ENCODE measurements around the gene GZMH.
"Not testable (repeated sequence)": the region's sequence is repeated elsewhere in the genome, so short reads cannot be mapped to it uniquely, and the experiment has no call there.

Gene GZMH, protein sequence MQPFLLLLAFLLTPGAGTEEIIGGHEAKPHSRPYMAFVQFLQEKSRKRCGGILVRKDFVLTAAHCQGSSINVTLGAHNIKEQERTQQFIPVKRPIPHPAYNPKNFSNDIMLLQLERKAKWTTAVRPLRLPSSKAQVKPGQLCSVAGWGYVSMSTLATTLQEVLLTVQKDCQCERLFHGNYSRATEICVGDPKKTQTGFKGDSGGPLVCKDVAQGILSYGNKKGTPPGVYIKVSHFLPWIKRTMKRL

DNA sequence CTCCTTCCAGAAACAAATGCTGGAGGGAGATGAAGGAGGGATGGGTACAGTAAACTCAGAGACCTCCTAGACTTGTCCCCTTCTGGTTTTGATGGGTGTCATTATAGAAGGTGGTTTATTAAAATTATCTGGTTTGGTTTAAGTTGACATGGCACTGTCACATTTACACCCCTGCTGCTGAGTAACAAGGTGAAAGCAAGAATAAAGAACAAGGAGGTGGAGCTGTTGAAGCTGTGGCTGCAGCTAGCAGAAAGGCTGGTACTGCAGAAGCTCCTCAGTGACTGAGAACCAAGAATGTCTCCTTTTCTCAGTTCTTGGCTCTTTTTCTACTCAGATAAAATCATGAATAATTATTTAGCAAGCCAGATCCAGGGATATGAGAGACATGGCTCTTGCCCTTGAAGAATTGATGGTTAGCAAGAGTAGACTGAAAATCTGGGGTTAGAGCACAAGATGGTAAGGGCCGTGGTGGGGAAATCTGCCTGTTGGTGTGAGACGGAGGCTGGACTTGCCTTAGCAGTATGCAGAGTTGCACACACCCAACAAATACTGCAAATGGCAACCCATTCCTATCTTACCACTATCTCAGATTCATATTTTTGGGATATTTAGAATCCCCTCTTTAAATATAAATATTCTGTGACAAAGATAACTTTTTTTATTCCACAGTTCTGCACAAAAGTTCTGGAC is at the start of gene GZMH:
TSS of gene GZMH (minus strand) at position 31 of the 690 bp plus-strand sequence. CDS start 72 bp downstream, outside the sequence.
- TF ChIP-seq MYC (IDR thresholded peaks at IDR 0.05; ENCODE audit: low read depth, low read length) (no peak), POLR2A (IDR thresholded peaks at IDR 0.05; ENCODE audit: extremely low read depth, insufficient read length) (no peak)
- TF ChIP-seq, protein P1, sequence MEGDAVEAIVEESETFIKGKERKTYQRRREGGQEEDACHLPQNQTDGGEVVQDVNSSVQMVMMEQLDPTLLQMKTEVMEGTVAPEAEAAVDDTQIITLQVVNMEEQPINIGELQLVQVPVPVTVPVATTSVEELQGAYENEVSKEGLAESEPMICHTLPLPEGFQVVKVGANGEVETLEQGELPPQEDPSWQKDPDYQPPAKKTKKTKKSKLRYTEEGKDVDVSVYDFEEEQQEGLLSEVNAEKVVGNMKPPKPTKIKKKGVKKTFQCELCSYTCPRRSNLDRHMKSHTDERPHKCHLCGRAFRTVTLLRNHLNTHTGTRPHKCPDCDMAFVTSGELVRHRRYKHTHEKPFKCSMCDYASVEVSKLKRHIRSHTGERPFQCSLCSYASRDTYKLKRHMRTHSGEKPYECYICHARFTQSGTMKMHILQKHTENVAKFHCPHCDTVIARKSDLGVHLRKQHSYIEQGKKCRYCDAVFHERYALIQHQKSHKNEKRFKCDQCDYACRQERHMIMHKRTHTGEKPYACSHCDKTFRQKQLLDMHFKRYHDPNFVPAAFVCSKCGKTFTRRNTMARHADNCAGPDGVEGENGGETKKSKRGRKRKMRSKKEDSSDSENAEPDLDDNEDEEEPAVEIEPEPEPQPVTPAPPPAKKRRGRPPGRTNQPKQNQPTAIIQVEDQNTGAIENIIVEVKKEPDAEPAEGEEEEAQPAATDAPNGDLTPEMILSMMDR (IDR thresholded peaks at IDR 0.05; ENCODE audit: low read depth, low read length), result no peak
- TF ChIP-seq, protein P2, sequence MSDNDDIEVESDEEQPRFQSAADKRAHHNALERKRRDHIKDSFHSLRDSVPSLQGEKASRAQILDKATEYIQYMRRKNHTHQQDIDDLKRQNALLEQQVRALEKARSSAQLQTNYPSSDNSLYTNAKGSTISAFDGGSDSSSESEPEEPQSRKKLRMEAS (IDR thresholded peaks at IDR 0.05; ENCODE audit: low read depth, low read length), result no peak

DNA sequence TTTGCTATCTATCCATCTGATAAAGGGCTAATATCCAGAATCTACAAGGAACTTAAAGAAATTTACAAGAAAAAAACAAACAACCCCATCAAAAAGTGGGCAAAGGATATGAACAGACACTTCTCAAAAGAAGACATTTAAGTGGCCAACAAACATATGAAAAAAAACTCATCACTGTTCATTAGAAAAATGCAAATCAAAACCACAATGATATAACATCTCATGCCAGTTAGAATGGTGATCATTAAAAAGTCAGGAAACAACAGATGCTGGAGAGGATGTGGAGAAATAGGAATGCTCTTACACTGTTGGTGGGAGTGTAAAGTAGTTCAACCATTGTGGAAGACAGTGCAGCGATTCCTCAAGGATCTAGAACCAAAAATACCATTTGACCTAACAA is 38.9 kb upstream of the GZMH start:
- DNase-seq (ENCODE audit: low read depth); H3K4me3 ChIP-seq (ENCODE audit: low read depth, low read length): not testable (repeated sequence)

More for the DNA sequence above, at the start of gene GZMH:
- no peak within 1 kb of the TSS for H3K4me3 ChIP-seq (ENCODE audit: low read depth, low read length)
- no peak for DNase-seq (ENCODE audit: low read depth)

DNA sequence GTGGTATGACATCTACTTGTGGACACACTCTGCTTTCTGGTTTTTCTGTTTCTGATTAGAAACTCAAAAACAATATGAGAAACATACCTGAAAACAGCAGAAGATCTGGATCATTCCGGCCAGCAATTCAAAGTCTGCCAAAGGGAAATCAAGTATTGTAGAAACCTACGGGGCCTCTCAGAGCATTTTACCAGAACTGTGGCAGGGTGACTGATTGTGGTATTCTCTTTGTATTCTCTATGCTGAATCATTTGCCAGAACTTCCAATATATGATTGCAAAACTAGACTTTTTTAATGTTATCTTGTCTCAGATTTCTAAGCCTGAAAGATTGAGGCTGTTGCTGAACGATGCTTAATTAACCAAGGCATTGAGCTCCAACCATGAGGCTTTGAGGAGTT is 30.4 kb upstream of the GZMH start:
- no peak for DNase-seq (ENCODE audit: low read depth)
- no peak for TF ChIP-seq POLR2A (IDR thresholded peaks at IDR 0.05; ENCODE audit: extremely low read depth, insufficient read length)
- no peak overlapping the region for H3K4me3 ChIP-seq (ENCODE audit: low read depth, low read length)

DNA sequence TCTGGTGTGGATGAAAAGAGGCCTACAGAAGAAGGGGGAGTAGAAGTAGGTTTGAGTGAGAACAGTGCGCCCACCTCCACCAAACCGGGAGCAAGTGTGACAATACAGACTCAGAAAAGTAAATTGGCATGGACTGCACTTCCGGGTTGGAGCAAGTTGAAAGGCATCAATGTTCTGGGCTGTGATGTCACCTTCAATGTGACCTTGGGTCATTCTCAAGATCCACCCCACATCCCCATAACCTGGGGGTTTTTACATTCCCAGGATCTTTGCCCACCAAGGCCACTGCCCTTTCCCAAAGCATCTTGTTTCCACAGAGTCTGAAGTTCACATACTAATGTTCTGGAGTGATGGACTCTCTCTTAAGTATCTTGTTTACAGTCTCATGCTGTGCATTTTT is 29.8 kb upstream of the GZMH start:
- H3K4me3 ChIP-seq (ENCODE audit: low read depth, low read length), result no peak overlapping the region
- DNase-seq (ENCODE audit: low read depth), result no peak
- TF ChIP-seq, protein P2 (IDR thresholded peaks at IDR 0.05; ENCODE audit: low read depth, low read length), result no peak
- TF ChIP-seq, protein P1 (IDR thresholded peaks at IDR 0.05; ENCODE audit: low read depth, low read length), result no peak
- TF ChIP-seq MYC (IDR thresholded peaks at IDR 0.05; ENCODE audit: low read depth, low read length) (no peak), POLR2A (IDR thresholded peaks at IDR 0.05; ENCODE audit: extremely low read depth, insufficient read length) (no peak)

DNA sequence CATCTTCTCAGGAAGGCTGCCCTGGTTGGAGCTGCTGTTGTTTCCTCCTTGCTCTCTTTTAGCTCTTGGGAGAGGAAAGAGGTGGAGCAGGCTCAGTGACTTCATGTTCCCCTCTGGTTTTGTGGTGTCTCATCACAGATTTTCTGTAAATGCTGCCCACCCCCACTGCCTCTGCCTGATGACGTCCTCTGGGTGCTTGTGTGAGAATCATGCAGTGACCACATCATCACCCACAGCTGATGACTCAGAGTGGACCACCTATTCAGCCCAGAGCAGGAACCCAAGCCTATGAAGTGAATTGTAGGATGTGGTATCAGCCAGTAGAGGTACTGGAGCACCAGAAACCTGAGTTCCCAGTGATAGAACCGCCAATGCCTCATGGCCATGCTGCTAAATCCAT is 24.7 kb upstream of the GZMH start, which contains the start of gene GZMB:
TSS of gene GZMB (minus strand) at position 33 of the 400 bp plus-strand sequence. CDS start at position 3, 30 bp downstream.
- no peak for TF ChIP-seq MYC (IDR thresholded peaks at IDR 0.05; ENCODE audit: low read depth, low read length)
- no peak for TF ChIP-seq POLR2A (IDR thresholded peaks at IDR 0.05; ENCODE audit: extremely low read depth, insufficient read length)
- DNase-seq (ENCODE audit: low read depth), result peak; percentile 48
- H3K4me3 ChIP-seq (ENCODE audit: low read depth, low read length), result no peak within 1 kb of the TSS

DNA sequence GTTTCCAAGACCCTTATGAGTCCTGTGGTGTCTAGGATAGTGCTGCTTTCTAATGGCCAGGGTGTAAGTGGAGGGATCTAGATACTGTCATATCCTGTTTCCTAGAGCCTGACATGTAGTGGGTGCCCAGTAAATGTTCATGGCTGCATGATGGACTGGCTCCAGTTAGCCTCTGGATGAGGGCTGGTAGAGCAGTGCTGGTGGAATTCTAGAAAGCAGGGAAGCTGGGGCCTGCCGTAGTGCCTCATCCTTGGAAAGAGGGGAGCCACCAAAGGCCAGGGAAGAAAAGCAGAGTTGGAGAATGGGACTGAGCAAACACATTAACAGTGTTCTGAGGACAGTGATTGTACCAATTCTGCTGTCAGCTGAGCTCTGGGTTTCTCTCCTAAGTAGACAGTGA is 23.9 kb upstream of the GZMH start:
- no peak overlapping the region for H3K4me3 ChIP-seq (ENCODE audit: low read depth, low read length)
- DNase-seq (ENCODE audit: low read depth), result no peak
- TF ChIP-seq, protein P2 (IDR thresholded peaks at IDR 0.05; ENCODE audit: low read depth, low read length), result no peak
- no peak for TF ChIP-seq MYC (IDR thresholded peaks at IDR 0.05; ENCODE audit: low read depth, low read length)
- TF ChIP-seq, protein P1 (IDR thresholded peaks at IDR 0.05; ENCODE audit: low read depth, low read length), result no peak
- TF ChIP-seq POLR2A (IDR thresholded peaks at IDR 0.05; ENCODE audit: extremely low read depth, insufficient read length), result no peak

DNA sequence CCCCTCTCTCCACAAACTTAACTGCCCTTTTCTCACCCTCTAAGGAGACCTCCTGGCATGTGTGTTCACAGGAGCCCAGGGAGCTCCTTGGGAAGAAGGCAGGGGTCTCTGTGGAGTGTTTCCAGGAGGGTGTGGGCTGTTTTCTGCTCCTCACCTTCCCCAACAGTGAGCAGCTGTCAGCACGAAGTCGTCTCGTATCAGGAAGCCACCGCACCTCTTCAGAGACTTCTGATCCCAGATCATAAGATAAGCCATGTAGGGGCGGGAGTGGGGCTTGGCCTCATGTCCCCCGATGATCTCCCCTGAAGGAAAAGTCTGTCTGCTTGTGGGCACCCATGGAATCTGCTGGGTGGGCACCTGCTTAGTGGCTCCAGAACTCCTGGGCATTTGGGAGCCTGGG is 23.3 kb upstream of the GZMH start:
- DNase-seq (ENCODE audit: low read depth), result no peak
- TF ChIP-seq, protein P1 (IDR thresholded peaks at IDR 0.05; ENCODE audit: low read depth, low read length), result no peak
- TF ChIP-seq, protein P2 (IDR thresholded peaks at IDR 0.05; ENCODE audit: low read depth, low read length), result no peak
- no peak for TF ChIP-seq MYC (IDR thresholded peaks at IDR 0.05; ENCODE audit: low read depth, low read length)
- no peak for TF ChIP-seq POLR2A (IDR thresholded peaks at IDR 0.05; ENCODE audit: extremely low read depth, insufficient read length)
- H3K4me3 ChIP-seq (ENCODE audit: low read depth, low read length), result no peak overlapping the region

All from NB4 (cell line).